Left hindlimb (tissue), 1 donor: ENCODE data around the gene SCAPER.
"Not testable (repeated sequence)": the region's sequence is repeated elsewhere in the genome, so short reads cannot be mapped to it uniquely, and the experiment has no call there.

Experiments
- DNase-seq: peaks from one replicate; pipeline ENCODE4 v3.0.0-alpha.2; 2018

The SCAPER gene

DNA sequence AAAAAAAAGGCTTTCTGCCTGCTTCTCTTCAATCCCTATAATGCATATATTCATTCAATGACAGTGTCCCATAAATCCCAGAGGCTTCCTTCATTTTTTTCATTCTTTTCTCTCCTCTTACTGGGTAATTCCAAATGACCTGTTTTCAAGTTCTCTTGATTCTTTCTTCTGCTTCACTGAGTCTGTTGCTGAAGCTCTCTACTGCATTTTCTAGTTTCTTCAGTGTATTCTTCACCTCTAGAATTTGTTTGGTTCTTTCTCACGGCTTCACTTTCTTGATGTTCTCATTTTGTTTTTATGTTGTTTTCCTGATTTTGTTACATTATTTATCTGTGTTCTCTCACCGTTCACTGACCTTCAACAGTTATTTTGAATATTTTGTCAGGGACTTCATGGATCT is 141.6 kb downstream of the SCAPER start:
- DNase-seq, result no peak

DNA sequence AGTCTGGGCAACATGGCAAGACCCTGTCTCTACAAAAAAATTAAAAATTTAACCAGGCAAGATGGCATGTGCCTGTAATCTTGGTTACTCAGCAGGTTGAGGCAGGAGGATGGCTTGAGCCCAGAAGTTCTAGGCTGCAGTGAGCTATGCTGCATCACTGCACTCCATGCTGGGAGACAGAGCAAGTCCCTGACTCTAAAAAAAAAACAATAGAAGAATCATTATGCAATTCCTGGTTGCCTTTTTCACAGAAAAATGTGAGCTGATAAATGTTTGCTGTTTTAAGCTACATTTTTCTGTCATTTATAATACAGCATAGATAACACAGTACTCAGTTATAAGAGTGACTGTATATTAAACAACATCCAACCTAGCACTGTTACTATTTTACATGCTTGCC is 148.8 kb downstream of the SCAPER start:
- no peak for DNase-seq

DNA sequence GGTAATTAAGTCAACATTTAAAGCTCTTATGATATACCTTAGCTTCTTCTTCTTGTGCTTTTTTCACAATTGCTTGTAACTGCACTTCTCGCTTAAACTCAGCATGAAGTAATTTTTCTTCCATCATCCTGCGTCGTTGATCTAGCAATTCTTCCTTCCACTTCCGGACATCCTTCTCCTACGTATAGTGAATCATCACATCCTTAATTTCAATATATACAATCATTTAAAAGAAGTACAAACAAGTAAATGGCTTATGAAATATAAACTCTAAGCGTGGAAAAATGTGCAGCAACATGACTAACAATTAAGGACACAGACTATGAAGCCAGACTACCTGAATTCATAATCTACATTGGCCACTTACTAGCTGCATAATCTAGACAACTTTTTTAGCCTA is 151.4 kb downstream of the SCAPER start:
- DNase-seq, result no peak

DNA sequence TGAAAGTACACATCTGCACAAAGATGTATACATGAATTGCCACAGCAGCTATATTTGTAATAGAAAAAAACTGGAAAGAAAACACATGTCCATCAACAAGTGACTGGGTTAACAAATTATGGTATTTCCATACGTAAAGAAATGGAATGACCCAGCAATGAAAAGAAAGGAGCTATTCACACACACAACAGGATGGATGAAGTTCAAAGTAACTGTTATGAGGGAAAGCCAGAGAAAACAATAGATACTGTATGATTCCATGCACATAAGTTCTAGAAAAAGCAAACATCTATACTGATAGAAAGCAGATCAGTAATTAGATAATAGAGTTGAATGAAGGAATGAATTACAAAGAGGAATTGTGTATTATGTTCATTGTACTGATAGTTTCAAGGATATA is 152.0 kb downstream of the SCAPER start:
- DNase-seq, result no peak

DNA sequence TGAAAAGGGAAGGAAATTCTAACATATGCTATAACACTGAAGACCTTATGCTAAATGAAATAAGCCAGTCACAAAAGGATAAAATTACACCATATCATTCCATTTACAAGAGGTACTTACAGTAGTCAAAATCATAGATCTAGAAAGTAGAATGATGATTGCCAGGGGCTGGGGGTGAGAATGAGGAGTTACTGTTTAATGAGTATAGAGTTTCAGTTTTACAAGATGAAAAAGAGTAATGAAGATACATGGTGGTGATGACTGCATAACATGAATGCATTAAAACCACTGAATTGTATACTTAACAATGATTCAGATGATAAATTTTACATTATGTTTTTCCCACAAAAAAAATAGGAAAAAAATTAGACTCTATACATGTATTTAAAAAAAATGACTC is 152.6 kb downstream of the SCAPER start:
- no peak for DNase-seq

DNA sequence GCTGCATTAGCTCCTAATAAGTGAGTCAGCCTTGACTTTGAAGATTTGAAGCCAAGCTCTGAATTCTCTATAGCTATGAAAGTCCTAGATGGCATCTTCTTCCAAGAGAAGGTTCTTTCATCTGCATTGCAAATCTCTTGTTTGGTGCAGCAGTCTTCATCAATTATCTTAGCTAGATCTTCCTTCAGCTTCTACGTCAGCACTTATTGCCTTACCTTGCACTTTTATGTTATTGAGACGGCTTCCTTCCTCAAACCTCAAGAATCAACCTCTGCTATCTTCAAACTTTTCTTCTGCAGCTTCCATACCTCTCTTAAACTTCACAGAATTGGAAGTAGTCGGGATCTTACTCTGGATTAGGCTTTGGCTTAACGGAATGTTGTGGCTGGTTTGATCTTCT is 167.6 kb downstream of the SCAPER start:
- DNase-seq, result no peak

DNA sequence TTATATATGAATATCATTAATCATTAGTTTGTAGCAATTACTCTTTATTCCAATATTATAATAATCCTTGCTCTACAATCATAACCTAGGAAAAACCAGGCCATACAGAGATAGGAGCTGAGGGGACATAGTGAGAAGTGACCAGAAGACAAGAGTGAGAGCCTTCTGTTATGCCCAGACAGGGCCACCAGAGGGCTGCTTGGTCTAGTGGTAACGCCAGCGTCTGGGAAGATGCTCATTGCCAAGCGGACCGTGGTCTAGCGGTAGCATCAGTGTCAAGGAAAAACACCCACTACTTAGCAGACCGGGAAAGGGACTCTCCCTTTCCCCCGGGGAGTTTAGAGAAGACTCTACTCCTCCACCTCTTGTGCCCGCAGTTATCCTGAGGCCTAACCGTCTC is 172.8 kb downstream of the SCAPER start:
- DNase-seq, result not testable (repeated sequence)

DNA sequence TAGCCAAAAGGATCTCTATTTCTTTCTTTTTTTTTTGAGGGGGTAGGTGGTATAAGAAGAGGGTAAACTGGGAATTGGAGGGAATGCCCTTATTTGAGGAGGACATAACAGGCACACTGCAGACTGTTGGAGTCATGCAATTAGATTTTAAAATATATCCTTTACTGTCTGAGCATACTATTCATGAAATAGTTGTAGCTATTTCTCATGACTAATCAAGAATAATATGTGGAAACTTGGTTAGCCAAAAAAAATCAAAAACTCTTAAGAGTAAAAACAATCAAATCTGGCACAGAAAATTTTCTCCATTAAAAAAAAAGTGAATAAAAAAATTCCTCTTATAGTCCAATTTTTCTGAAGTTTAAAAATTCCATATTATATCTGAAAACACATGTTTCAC is 174.9 kb downstream of the SCAPER start:
- DNase-seq, result no peak

DNA sequence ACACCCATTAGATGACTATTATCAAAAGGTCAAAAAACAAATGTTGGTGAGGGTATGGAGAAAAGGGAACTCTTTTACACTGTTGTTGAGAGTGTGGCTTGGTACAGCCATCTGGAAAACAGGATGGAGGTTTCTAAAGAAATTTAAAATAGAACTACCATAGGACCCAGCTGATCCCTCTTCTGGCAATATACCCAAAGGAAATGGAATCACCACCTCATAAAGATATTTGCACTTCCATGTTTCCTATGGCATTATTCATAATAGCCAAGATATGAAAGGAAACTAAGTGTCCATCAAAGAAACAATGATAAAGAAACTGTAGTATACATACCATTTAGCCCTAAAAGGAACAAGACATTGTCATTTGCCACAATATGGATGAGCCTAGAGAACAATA is 186.3 kb downstream of the SCAPER start:
- DNase-seq, result no peak

DNA sequence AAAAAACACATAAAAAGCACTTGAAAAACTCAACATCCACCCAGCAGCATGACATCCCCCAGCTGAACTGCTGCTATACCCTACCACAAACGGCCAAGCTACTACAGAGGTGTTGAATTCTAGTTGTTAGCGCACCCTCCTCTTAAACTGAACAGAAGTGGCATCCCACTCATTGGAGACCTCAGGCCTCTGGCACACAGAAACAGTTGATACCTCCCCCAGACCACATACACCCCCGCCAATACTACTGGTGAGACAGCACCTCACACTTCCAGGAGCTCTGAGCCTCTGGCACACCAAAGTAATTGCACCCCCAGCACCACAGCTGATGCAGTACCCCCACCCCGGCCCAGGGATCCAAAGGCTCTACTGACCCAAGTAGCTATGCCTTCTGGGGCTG is 190.2 kb downstream of the SCAPER start:
- no peak for DNase-seq

DNA sequence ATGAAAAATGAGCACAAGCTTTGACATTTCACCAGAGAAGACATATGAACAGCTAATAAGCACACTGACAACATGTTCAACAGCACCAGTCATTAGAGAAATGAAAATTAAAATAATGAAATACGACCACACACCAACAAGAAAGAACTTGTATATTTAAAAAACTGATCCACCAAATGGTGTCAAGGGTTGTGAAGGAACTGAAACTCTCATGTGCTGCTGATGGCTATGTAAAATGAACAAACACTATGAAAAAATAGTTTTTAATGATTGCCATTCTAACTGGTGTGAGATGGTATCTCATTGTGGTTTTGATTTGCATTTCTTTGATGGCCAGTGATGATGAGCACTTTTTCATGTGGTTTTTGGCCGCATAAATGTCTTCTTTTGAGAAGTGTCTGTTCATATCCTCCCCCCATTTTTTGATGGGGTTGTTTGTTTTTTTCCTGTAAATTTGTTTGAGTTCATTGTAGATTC is 193.8 kb downstream of the SCAPER start:
- DNase-seq, result no peak

DNA sequence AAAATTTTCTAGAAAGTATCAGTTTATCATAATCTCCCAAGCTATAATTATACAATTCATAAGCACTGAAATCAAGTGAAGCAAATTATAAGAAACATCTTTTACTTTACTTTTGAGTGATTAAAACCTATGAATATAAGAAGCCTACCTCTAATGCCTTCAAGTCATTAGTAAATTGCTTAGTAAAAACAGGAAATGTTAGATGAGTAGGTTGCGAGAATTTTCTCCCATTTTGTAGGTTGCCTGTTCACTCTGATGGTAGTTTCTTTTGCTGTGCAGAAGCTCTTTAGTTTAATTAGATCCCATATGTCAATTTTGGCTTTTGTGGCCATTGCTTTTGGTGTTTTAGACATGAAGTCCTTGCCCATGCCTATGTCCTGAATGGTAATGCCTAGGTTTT is 201.1 kb downstream of the SCAPER start:
- DNase-seq, result not testable (repeated sequence)

DNA sequence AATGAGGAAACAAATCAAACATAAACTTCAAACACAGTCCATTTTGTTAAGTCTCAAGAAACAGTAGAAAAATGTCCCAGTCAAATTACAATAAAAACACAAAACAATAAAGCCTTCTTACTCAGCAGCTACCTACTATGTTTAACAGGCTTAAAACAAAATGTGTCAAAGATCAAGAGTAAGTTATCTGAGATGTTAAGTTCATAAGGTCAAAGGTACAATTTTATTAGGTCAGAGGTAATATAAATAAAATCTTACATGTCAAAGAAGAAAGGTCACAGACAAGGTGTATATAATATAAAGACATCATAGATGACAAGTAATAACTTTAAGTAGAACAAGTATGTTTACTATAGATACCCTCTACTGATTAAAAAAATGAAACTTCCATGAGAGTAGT is 208.3 kb downstream of the SCAPER start:
- no peak for DNase-seq

DNA sequence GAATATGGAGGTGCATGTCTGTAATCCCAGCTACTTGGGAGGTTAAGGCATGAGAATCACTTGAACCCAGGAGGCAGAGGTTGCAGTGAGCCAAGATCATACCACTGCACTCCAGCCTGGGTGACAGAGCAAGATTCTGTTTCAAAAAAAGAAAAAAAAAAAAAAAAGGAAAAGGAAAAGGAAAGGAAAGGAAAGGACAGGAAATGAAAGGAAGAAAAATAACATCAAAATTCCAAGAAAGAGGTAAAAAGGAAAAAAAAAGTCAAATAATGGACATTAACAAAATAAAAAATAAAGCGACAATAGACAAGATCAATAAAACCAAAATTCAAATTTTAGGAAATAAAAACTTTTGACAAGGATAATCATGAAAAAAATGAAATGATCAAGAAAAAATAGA is 212.6 kb downstream of the SCAPER start:
- DNase-seq, result not testable (repeated sequence)

DNA sequence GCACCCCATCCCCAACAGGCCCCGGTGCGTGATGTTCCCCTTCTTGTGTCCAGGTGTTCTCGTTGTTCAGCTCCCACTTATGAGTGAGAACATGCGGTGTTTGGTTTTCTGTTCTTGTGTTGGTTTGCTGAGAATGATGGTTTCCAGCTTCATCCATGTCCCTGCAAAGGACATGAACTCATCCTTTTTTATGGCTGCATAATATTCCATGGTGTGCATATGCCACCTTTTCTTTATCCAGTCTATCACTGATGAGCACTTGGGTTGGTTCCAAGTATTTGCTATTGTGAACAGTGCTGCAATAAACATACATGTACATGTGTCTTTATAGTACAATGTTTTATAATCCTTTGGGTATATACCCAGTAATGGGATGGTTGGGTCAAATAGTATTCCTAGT is 217.5 kb downstream of the SCAPER start:
- DNase-seq, result not testable (repeated sequence)

DNA sequence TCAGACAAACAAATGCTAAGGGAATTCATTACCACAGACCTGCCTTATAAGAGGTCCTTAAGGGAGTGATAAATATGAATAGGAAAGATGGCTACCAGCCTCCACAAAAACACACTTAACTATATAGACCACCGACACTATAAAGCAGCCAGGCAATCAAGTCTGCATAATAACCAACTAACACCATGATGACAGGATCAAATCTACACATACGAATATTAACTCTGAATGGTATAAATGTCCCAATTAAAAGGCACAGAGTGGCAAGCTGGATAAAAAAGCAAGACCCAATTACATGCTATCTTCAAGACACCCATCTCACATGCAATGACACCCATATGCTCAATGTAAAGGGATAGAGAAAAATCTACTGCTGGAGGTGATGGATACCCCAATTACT is 221.1 kb downstream of the SCAPER start:
- no peak for DNase-seq

DNA sequence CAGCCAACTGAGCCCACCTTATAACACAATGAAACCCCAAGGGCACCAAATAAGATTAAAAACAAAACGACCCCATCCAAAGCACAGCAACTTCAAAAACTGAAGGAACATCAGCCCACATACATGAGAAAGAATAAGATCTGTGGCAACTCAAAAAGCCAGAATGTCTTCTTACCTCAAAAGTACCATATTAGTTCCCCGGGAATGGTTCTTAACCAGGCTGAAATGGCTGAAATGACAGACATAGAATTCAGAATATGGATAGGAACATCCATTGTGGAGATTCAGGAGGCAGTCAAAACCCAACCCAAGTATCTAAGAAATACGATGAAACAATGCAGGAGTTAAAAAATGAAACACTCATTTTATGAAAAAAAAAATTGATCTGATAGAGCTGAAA is 222.3 kb downstream of the SCAPER start:
- DNase-seq, result no peak

DNA sequence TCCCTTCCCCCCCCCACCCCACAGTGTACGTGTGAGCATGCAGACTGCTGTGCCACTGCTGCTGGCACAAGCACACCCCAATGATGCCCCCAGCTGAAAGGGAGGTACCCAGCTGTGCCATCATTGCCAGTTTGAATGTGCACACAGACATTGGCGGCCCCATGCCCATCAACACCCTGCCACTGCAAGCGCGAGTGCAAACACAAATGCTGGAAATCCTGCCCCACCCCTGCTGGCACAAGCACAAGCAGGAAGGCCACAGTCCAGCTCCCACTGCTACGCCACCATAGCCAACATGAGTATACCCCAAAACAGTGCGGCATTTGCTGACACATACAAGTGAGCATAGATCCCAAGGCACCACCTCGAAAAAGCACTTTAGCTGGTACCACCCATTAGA is 222.9 kb downstream of the SCAPER start:
- DNase-seq, result no peak

DNA sequence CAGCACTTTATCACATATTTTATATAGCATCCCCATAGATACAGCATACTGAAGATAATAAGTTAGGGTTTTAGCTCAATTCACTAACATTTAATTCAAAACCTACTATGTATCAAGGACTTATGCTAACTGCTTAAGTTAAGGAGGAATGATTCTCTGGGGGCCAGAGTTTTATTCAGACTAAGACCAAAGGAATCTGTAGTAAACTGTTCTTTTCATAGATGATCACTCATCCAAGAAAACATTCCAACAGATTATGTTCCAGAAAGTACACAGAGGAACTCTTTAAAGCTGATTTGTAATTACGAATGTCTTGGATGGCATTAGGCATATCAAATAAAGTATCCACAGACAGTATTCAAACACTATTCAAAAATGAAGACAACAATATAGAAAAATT is 226.4 kb downstream of the SCAPER start:
- DNase-seq, result no peak

DNA sequence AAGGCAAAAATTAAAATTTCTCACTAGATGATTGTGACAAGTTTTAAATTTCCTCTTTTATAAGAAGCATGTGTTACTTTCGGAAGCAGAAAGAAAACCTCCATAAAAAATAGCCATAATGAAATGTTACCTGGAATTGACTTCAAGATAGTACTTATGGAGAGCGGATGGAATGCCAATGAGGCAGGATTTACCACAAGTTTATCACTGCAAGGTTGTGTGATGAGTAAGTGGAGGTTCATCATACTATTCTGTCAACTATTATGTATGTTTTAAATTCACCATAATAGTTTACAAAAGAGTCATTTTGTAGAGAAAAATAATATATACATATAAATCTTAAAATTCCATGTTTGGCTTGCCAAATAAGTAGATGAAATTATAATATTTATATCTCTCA is 230.3 kb downstream of the SCAPER start:
- DNase-seq, result no peak

DNA sequence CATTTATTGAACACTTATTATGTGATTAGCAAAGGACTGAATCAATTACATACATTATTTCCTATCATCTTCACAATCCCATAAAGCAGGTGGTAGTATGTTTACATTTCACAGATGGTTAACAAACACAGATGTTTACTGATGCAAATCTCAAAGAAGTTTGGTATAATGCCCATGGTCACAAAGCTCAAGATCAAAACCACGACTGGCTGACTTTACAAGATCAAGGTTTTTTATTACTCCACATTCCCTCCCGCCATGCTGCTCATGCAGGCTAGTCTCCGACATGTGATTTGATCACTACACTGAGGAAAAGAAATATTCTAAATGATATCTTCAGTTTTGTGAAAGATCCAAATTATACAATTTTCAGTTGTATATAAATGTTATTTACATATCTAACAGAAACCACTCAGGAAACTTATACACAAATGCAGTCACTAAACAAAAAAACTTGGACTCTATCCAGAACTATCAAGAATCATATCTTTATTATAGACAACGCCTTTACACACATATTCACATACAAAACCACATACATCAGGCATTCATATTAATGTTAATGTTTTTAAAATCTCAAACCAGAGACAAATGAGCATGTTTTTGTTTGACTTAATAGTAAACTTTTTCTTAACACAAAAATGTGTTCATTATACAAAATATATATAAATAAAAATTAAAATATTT is 235.5 kb downstream of the SCAPER start:
- DNase-seq, result no peak

DNA sequence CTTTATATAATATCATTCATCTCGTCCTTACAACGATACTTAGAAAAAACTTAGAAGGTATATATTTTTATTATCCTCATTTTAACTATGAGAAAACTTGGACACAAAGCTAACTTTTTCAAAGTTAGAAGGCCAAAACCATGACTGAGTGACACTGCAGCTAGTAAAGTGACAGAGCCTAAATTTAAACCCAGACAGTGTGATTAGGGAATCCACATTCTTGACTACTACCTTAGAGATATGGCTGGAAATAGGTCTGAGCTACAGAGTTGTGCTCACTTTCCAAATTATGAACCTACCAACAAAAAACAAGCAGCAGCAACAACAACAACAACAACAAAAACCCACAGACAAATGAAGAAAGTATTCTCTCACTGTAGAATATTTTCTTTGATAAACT is 236.2 kb downstream of the SCAPER start:
- no peak for DNase-seq

DNA sequence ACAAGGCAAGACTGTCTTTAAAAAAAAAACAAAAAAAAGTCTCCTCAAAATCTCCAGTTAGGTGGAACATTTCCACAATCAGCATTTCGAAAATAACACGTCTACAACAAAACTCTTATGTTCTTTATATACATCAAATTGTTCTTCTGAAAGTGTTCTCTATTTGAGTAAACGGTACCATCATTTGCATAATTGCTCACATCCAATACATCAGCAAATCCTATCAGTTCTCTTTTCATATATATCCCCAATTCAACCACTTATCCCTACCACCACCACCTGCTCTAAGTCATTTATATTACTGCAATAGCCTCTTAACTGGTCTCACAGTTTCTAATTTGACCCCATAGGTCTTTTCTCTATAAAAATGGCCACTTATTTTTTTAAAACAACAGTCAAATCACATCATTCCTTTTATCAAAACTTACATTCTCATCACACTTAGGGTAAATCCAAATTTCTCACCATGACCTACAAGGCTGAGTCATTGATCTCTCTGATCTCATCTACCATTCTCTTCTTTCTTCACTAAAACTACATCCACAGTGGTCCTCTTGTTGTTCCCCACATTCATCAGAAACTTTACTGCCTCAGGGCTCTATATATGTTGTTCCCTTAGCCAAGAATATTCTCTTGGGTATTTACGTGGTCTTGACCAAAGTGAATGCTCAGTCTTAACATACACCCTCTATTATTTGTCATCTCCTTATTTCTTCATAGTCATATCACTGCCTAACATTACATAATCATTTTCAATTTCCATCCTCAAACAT is 237.0 kb downstream of the SCAPER start:
- no peak for DNase-seq

DNA sequence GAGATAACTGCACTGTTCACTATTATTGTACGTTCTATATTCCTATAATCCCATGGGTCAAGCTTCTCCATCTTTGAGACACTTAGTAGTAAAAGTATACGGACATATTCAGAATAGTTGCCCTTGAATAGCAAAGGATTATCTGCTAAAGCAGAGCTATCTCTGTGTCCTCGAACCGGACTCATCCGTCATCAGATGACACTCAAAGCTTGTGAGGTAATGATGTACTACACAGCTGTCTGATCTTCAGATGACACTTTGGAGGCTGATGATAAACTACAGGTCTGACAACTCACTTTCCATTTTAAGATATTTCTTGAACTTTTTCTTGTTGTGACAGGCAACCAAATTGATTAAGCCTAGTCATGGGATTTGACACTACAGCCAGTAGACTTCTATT is 240.2 kb downstream of the SCAPER start:
- DNase-seq, result no peak

DNA sequence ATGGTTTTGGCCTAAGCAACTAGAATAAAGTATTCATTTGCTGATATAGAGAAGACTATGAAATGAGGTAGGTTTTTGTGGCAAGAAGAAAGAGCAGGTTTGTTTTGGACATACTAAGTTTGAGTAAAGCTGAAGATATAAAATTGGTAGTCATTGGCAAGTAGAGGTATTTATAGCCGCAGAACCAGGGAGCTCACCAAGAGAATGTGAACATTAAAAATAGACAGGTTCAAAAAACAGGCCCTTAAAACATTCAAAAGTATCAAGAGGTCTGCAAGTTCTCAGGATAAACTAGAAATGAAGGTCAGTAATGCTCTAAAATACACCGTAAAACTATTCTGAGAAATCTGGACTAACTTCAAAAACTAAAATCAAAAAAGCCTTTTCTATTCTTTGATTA is 240.7 kb downstream of the SCAPER start:
- DNase-seq, result no peak
